Measurements from ENCODE around the gene KCNQ5.

Gene KCNQ5

DNA sequence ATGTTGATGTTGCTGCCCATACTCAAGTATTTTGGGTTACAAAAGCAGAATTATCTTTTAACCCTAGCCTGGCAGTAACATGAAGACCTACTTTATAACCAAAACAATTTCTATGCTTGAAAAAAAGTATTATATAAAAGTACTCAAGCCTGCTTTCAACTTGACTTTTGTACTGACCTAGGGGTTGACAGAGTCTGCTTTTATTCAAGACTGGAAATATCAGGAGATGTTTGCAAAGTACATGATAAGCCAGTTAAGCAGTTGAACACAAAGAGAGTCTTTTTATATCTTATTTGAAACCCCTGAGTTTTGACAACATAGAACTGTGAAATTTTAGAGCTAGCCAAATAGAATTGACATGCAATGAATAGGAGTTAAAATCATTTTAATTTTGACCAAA, 159.8 kb downstream of the KCNQ5 start:
- Histone ChIP-seq H3K9ac (no peak overlapping the region), H4K20me1 (peaks cover 57% of the 10 kb centered on the region), H3K4me2 (no peak overlapping the region), H3K27me3 (no peaks in the 10 kb centered on the region), H3K9me3 (no peaks in the 10 kb centered on the region), H3K27ac (no peak overlapping the region), H3K36me3 (peaks cover 32% of the 10 kb centered on the region), H3K4me1 (no peaks in the 10 kb centered on the region), H3K4me3 (no peak overlapping the region)
- TF ChIP-seq Cebpa-rat (IDR thresholded peaks at IDR 0.05), result no peak

DNA sequence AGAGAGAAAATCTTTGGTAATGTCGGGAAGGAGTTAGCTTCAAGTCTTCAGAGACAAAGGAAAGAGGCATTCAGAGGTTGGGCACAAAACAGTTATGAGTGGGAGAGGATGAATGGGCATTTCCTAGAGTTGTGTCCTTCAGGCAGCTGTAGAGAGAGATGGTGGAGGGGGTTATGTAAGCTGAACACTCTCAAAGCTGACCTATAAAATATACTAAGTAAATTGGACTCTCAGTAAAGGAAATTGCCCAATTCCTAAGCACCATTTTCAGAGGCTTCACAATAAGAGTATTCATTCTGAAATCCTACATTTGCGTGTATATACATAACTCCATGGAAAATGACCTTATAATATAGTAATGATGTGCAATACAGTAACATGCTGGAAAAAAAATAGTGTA, 161.2 kb downstream of the KCNQ5 start:
- Histone ChIP-seq H3K27me3 (no peaks in the 10 kb centered on the region), H3K36me3 (peaks cover 19% of the 10 kb centered on the region)

DNA sequence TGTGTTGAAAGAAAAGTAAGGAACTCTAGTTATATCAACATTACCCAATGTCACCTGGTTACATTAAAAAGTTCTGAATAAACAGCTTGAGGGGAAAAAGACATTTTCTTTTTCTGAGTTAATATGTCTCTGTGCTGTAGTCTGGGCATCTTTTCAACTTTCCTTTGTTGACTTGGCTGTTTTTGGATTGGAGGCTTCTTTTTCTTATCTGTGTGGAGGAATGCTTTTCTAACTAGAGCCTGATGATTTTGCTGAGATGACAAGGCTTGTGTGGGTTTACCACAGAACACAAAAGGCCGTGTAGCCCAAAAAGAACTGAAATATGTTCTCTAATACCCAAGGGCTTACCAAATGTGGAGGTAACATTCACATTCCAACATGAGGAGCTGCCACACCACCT, 161.8 kb downstream of the KCNQ5 start:
- Histone ChIP-seq H3K9ac (no peak overlapping the region), H3K27me3 (no peaks in the 10 kb centered on the region), H3K36me3 (peaks cover 16% of the 10 kb centered on the region; the same call in 1 of the 2 replicates), H3K4me1 (no peaks in the 10 kb centered on the region), H3K27ac (no peak overlapping the region), H4K20me1 (peaks cover 58% of the 10 kb centered on the region), H3K4me3 (no peak overlapping the region), H3K4me2 (no peak overlapping the region), H3K9me3 (no peaks in the 10 kb centered on the region)
- TF ChIP-seq Cebpa-rat (IDR thresholded peaks at IDR 0.05), result no peak

More for the DNA sequence above, 161.2 kb downstream of the KCNQ5 start:
- Histone ChIP-seq H3K27ac (no peak overlapping the region), H3K4me2 (no peak overlapping the region), H3K4me1 (no peaks in the 10 kb centered on the region), H3K4me3 (no peak overlapping the region), H3K9ac (no peak overlapping the region), H4K20me1 (peaks cover 55% of the 10 kb centered on the region), H3K9me3 (no peaks in the 10 kb centered on the region)
- no peak for TF ChIP-seq Cebpa-rat (IDR thresholded peaks at IDR 0.05)

- Histone ChIP-seq H4K20me1 (peaks cover 61% of the 10 kb centered on the region), H3K9me3 (no peaks in the 10 kb centered on the region), H3K9ac (no peak overlapping the region), H3K4me3 (no peak overlapping the region), H3K4me2 (no peak overlapping the region), H3K4me1 (0 out of 2 replicates have a peak, but pooled peaks cover 3% of the 10 kb centered on the region), H3K27me3 (no peaks in the 10 kb centered on the region), H3K36me3 (peaks cover 16% of the 10 kb centered on the region; the same call in 1 of the 2 replicates), H3K27ac (no peak overlapping the region)
- no peak for TF ChIP-seq Cebpa-rat (IDR thresholded peaks at IDR 0.05)
Measured at GRCh38 chr6:72784071-72784470, 162.2 kb downstream of the KCNQ5 start.

DNA sequence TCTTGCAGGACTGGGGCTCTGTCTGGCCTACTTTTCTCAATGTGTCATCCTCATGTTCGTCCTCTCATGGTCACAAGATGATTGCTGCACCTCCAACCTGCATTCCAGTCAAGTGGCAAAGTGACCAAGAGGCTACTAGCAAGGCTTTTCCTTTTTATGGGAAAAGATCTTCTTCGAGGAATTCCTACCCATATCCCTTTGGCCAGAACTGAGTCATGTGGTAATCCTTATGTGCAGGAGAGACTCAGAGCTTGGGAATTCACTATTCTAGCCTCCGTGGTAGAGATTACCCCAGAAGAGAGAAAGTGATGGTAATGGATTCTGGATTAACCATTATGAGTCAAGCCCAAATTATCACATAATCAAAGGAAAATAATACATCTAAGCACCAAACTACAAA, 162.7 kb downstream of the KCNQ5 start:
- no peak for TF ChIP-seq Cebpa-rat (IDR thresholded peaks at IDR 0.05)
- H3K4me2 ChIP-seq, result no peak overlapping the region
- H3K27ac ChIP-seq, result no peak overlapping the region

DNA sequence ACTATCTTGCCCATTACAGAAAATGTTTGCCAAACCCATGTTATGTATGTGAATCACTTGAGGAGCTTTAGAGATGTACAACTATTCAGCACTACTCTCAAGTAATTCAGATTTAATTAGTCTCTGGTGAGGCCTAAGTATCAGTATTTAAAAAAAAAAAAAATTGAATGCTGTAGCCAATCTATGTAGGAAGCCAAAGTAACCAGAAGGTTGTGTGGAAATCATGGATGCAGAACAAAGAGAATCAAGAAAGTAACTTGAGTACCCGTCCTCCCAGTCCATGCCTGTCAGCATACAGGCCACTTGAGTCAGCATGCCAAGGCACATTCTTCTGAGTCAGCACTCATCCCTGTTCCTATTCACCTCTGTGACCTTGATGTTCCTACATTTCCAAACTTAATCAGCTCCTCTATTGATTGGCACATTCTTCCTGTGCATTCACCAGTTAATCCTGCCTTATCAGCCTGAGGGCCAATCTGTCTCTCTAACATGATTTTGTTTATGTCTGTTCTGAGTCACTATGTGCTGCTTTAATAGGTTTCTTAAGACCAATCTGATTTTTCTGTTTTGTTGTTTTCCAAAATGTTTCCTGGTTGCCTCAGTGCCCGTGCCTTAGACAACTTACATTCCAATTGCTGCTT, 165.6 kb downstream of the KCNQ5 start:
- peaks cover 18% of the 10 kb centered on the region for H3K4me1 ChIP-seq
- no peaks in the 10 kb centered on the region for H3K27me3 ChIP-seq
- no peaks in the 10 kb centered on the region for H3K9me3 ChIP-seq
- no peak overlapping the region for H3K4me3 ChIP-seq
- peaks cover 42% of the 10 kb centered on the region for H4K20me1 ChIP-seq
- peaks cover 21% of the 10 kb centered on the region; the same call in 1 of the 2 replicates for H3K36me3 ChIP-seq
- no peak overlapping the region for H3K27ac ChIP-seq
- TF ChIP-seq Cebpa-rat (IDR thresholded peaks at IDR 0.05), result no peak
- H3K4me2 ChIP-seq, result no peak overlapping the region
- no peak overlapping the region for H3K9ac ChIP-seq

More for the DNA sequence above, 162.7 kb downstream of the KCNQ5 start:
- H3K4me1 ChIP-seq, result 0 out of 2 replicates have a peak, but pooled peaks cover 7% of the 10 kb centered on the region
- no peak overlapping the region for H3K4me3 ChIP-seq
- H3K9ac ChIP-seq, result no peak overlapping the region
- H3K27me3 ChIP-seq, result no peaks in the 10 kb centered on the region
- peaks cover 16% of the 10 kb centered on the region; the same call in 1 of the 2 replicates for H3K36me3 ChIP-seq
- peaks cover 61% of the 10 kb centered on the region for H4K20me1 ChIP-seq
- H3K9me3 ChIP-seq, result no peaks in the 10 kb centered on the region

DNA sequence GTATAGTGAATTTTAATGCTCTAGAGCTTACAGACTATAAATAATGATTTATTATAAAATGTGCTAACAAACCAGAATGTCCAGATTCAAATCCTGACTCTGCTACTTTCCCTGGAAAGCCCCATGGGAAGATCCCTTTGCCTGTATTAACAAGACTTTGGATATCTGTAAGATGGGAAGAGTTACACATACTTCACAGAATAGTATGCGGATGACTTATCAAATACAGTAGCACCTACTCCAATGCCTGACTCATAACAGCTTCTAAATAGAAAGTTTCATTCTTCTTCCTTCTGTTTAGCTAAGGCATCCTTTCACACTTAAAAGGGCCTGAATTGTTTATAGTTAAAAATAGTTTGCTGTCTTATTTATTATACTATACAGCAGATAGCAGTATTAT, 166.3 kb downstream of the KCNQ5 start:
- Histone ChIP-seq H3K4me3 (no peak overlapping the region), H3K4me1 (peaks cover 18% of the 10 kb centered on the region), H3K9ac (no peak overlapping the region), H3K4me2 (no peak overlapping the region), H3K27me3 (no peaks in the 10 kb centered on the region), H3K9me3 (no peaks in the 10 kb centered on the region), H3K27ac (no peak overlapping the region), H3K36me3 (peaks cover 21% of the 10 kb centered on the region; the same call in 1 of the 2 replicates), H4K20me1 (peaks cover 40% of the 10 kb centered on the region)
- no peak for TF ChIP-seq Cebpa-rat (IDR thresholded peaks at IDR 0.05)

- peaks cover 18% of the 10 kb centered on the region for H3K4me1 ChIP-seq
- no peaks in the 10 kb centered on the region for H3K9me3 ChIP-seq
- no peaks in the 10 kb centered on the region for H3K27me3 ChIP-seq
- peaks cover 16% of the 10 kb centered on the region; the same call in 1 of the 2 replicates for H3K36me3 ChIP-seq
- H3K9ac ChIP-seq, result no peak overlapping the region
- no peak overlapping the region for H3K27ac ChIP-seq
- no peak overlapping the region for H3K4me3 ChIP-seq
- no peak overlapping the region for H3K4me2 ChIP-seq
- no peak for TF ChIP-seq Cebpa-rat (IDR thresholded peaks at IDR 0.05)
- peaks cover 30% of the 10 kb centered on the region; the same call in 1 of the 2 replicates for H4K20me1 ChIP-seq
Measured at GRCh38 chr6:72789145-72789544, 167.3 kb downstream of the KCNQ5 start.

DNA sequence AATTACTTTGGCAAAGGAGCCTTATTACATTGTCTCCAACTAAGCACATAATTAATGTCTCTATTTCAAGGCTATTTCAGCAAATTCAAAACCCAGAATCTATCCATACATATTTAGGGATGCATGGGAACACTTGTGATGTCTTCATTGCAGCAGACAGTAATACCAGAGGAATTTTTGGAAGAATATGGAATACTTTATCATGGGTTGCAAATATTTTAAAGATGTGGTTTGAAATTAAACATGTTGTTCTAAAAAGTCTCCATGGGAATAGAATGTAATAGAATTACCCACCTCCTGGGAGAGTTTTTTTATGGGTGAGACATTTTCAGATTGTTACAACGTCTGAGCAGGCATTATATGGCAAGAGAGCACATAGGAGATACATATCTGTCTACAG, 170.8 kb downstream of the KCNQ5 start:
- Histone ChIP-seq H3K4me2 (no peak overlapping the region), H3K4me1 (peaks cover 18% of the 10 kb centered on the region), H3K27me3 (no peaks in the 10 kb centered on the region)

GRCh38 chr6:72793641-72794395, 172.0 kb downstream of the KCNQ5 start:
- peaks cover 18% of the 10 kb centered on the region for H3K4me1 ChIP-seq
- no peaks in the 10 kb centered on the region for H3K9me3 ChIP-seq
- H3K27me3 ChIP-seq, result no peaks in the 10 kb centered on the region
- no peak overlapping the region for H3K4me2 ChIP-seq
- no peak for TF ChIP-seq Cebpa-rat (IDR thresholded peaks at IDR 0.05)
- no peak overlapping the region for H3K9ac ChIP-seq
- H3K36me3 ChIP-seq, result 0 out of 2 replicates have a peak, but pooled peaks cover 5% of the 10 kb centered on the region
- H3K4me3 ChIP-seq, result no peak overlapping the region
- H4K20me1 ChIP-seq, result peaks cover 17% of the 10 kb centered on the region; the same call in 1 of the 2 replicates
- no peak overlapping the region for H3K27ac ChIP-seq

More for the DNA sequence above, 170.8 kb downstream of the KCNQ5 start:
- Histone ChIP-seq H3K27ac (no peak overlapping the region), H3K4me3 (no peak overlapping the region), H3K9me3 (no peaks in the 10 kb centered on the region), H3K9ac (no peak overlapping the region), H4K20me1 (peaks cover 24% of the 10 kb centered on the region; the same call in 1 of the 2 replicates), H3K36me3 (0 out of 2 replicates have a peak, but pooled peaks cover 5% of the 10 kb centered on the region)
- no peak for TF ChIP-seq Cebpa-rat (IDR thresholded peaks at IDR 0.05)
